Neural cell (in vitro differentiated cells): ENCODE measurements around the gene SHANK3.

Experiments used
- CTCF ChIP-seq: fragments of 450-650 bp; IDR thresholded peaks from 2 replicates; pipeline ENCODE4 v1.5.1; 2014; ENCODE audit warnings: antibody characterized with exemption, mild to moderate bottlenecking, moderate library complexity; ENCODE audit not compliant: poor library complexity, severe bottlenecking
- EP300 ChIP-seq: fragments of 450-650 bp; conservative IDR thresholded peaks from 2 replicates; pipeline ENCODE4 v1.6.1; 2014; ENCODE audit warnings: antibody characterized with exemption, mild to moderate bottlenecking, moderate library complexity; ENCODE audit not compliant: poor library complexity, severe bottlenecking
- EZH2 ChIP-seq: fragments of 200-600, 300-800 bp; shearing (Covaris generic), sonication (generic); IDR thresholded peaks from 2 replicates; pipeline ENCODE4 v1.6.1; 2014; ENCODE audit warnings: antibody characterized with exemption, low read length, borderline replicate concordance, mild to moderate bottlenecking; ENCODE audit not compliant: insufficient read depth, poor library complexity, severe bottlenecking
- MXI1 ChIP-seq: fragments of 450-650 bp; conservative IDR thresholded peaks from 2 replicates; pipeline ENCODE4 v1.6.1; 2014; ENCODE audit warnings: antibody characterized with exemption, mild to moderate bottlenecking; ENCODE audit not compliant: poor library complexity, severe bottlenecking
- POLR2AphosphoS5 ChIP-seq: IDR thresholded peaks from 2 replicates; pipeline ENCODE4 v1.6.1; 2012
- RAD21 ChIP-seq: fragments of 450-650 bp; conservative IDR thresholded peaks from 2 replicates; pipeline ENCODE4 v1.6.1; 2014; ENCODE audit warnings: antibody characterized with exemption, mild to moderate bottlenecking, moderate library complexity
- REST ChIP-seq: IDR thresholded peaks from 2 replicates; pipeline ENCODE4 v1.6.1; 2012; ENCODE audit warnings: borderline replicate concordance
- TAF1 ChIP-seq: IDR thresholded peaks from 2 replicates; pipeline ENCODE4 v1.6.1; 2012; ENCODE audit warnings: low read depth

GRCh38 chr22:50705851-50706351 lies 33.3 kb downstream of the SHANK3 start:
- no peak for TF ChIP-seq CTCF
- no peak for TF ChIP-seq POLR2AphosphoS5
- TF ChIP-seq EZH2: no peak
- no peak for TF ChIP-seq MXI1
- no peak for TF ChIP-seq RAD21
- no peak for TF ChIP-seq TAF1
- TF ChIP-seq REST: no peak
- TF ChIP-seq EP300: no peak
